NCI-H526 (cell line): Measurements from ENCODE around the gene CDK6.

Experiments
- DNase-seq, 2 experiments: peaks; one replicate each; lab custom pipeline; 2025; lab: John Stamatoyannopoulos, UW

Gene CDK6

GRCh38 chr7:92645114-92646061 lies 191.0 kb downstream of the CDK6 start:
- no peak for DNase-seq

GRCh38 chr7:92644406-92645113 lies 191.8 kb downstream of the CDK6 start:
- no peak for DNase-seq

- no peak for DNase-seq
Observed at GRCh38 chr7:92643821-92644220, 192.6 kb downstream of the CDK6 start.

- DNase-seq = no peak
Observed at GRCh38 chr7:92641921-92642511, 194.4 kb downstream of the CDK6 start.

- peak; percentile 67 to 73 for DNase-seq
Observed at GRCh38 chr7:92639966-92640365, 196.4 kb downstream of the CDK6 start.

- peak; percentile 67 to 81 for DNase-seq
Observed at GRCh38 chr7:92639213-92639896, 197.0 kb downstream of the CDK6 start.

GRCh38 chr7:92636018-92636560 lies 200.3 kb downstream of the CDK6 start:
- DNase-seq = no peak

- no peak for DNase-seq
Observed at GRCh38 chr7:92635538-92635937, 200.8 kb downstream of the CDK6 start.

GRCh38 chr7:92634924-92635519 lies 201.4 kb downstream of the CDK6 start:
- DNase-seq = peak in 1 of 2 experiments; percentile 9

- DNase-seq = no peak
Observed at GRCh38 chr7:92634205-92634604, 202.2 kb downstream of the CDK6 start.

- peak; percentile 31 to 40 for DNase-seq
Observed at GRCh38 chr7:92633211-92633906, 203.0 kb downstream of the CDK6 start.

GRCh38 chr7:92632791-92633190 lies 203.6 kb downstream of the CDK6 start:
- no peak for DNase-seq

GRCh38 chr7:92631850-92632487 lies 204.4 kb downstream of the CDK6 start:
- DNase-seq = no peak

- no peak for DNase-seq
Observed at GRCh38 chr7:92631067-92631849, 205.1 kb downstream of the CDK6 start.

GRCh38 chr7:92629779-92630178 lies 206.6 kb downstream of the CDK6 start:
- no peak for DNase-seq

- DNase-seq = no peak
Observed at GRCh38 chr7:92627956-92628355, 208.4 kb downstream of the CDK6 start.

GRCh38 chr7:92626281-92626809 lies 210.0 kb downstream of the CDK6 start:
- DNase-seq = no peak

GRCh38 chr7:92625617-92626016 lies 210.8 kb downstream of the CDK6 start:
- no peak for DNase-seq
